Chondrocyte (in vitro differentiated cells): ENCODE measurements around the gene TTLL5. TPM values are rescaled to one million over a fixed set of nuclear protein-coding genes. Genes with fewer than 3 reads are reported as not detected.

Source experiments
- DNase-seq: peaks from one replicate; pipeline ENCODE4 v3.0.0; 2021; ENCODE audit warnings: mixed read lengths, low spot score
- H3K27ac Mint-ChIP-seq: one replicate; pipeline ENCODE4 v1.8.0; 2021; ENCODE audit warnings: mild to moderate bottlenecking, moderate library complexity, mixed read lengths; ENCODE audit not compliant: unreplicated experiment
- H3K27me3 Mint-ChIP-seq: 2 replicates; pipeline ENCODE4 v1.8.0; 2021; ENCODE audit warnings: low read depth, mixed read lengths
- H3K36me3 Mint-ChIP-seq: 2 replicates; pipeline ENCODE4 v1.8.0; 2021; ENCODE audit warnings: low read depth, mixed read lengths
- H3K4me1 Mint-ChIP-seq: 2 replicates; pipeline ENCODE4 v1.8.0; 2021; ENCODE audit warnings: low read depth, mild to moderate bottlenecking, mixed read lengths
- H3K4me3 Mint-ChIP-seq: one replicate; pipeline ENCODE4 v1.8.0; 2021; ENCODE audit warnings: mild to moderate bottlenecking, moderate library complexity, mixed read lengths; ENCODE audit not compliant: unreplicated experiment
- H3K9me3 Mint-ChIP-seq: 2 replicates; pipeline ENCODE4 v1.8.0; 2021; ENCODE audit warnings: low read depth, mixed read lengths
- CTCF ChIP-seq: fragments of 200-600 bp; sonication (generic); IDR thresholded peaks from 2 replicates; pipeline ENCODE4 v1.5.0; 2021; ENCODE audit warnings: antibody characterized with exemption, mild to moderate bottlenecking, moderate library complexity
- total RNA-seq: library from RNA; stranded (reverse); gene quantifications from 3 replicates; pipeline ENCODE4 v1.2.1, GENCODE V29; 2021

Gene TTLL5
- total RNA-seq, 1 donor from 2014 or later = 22.1 TPM

- Mint-ChIP-seq H3K9me3 (peaks cover 2% of the 10 kb centered on the region), H3K4me1 (peaks cover 26% of the 10 kb centered on the region), H3K4me3 (no peak overlapping the region), H3K27me3 (no peaks in the 10 kb centered on the region), H3K36me3 (peaks cover under 1% of the 10 kb centered on the region), H3K27ac (peak overlapping the region; percentile 42)
- DNase-seq = no peak
- no peak for TF ChIP-seq CTCF
Observed at GRCh38 chr14:75896341-75896740, 235.3 kb downstream of the TTLL5 start.

DNA sequence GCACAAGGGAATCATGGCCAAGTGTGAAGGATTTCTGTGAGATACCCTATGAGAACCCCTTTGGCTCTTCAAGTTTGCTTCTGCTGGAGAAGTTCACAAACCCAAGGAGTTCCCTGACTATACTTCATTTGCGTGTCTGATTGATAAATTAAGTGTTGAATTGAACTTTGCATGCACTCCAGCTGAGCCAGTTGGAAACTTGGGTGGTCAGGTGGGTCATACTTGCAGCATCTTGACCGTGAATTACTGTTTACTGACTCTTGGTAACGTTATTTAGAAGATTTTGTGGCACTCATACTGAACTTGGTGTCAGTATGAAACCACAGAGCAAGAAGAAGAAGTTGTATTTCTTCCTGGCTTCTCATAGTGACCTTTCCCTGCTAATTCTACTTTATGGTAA, 243.3 kb downstream of the TTLL5 start:
- H3K27me3 Mint-ChIP-seq = no peaks in the 10 kb centered on the region

GRCh38 chr14:75905147-75905904, 244.3 kb downstream of the TTLL5 start:
- peaks cover 5% of the 10 kb centered on the region for H3K36me3 Mint-ChIP-seq
- peaks cover 38% of the 10 kb centered on the region for H3K4me1 Mint-ChIP-seq
- H3K27ac Mint-ChIP-seq = peak overlapping the region; percentile 67
- no peak overlapping the region for H3K4me3 Mint-ChIP-seq
- no peaks in the 10 kb centered on the region for H3K9me3 Mint-ChIP-seq
- no peaks in the 10 kb centered on the region for H3K27me3 Mint-ChIP-seq
- TF ChIP-seq CTCF = no peak
- DNase-seq = no peak

More for the DNA sequence above, 243.3 kb downstream of the TTLL5 start:
- DNase-seq = no peak
- TF ChIP-seq CTCF = no peak
- H3K4me3 Mint-ChIP-seq = no peak overlapping the region
- no peak overlapping the region for H3K27ac Mint-ChIP-seq
- H3K4me1 Mint-ChIP-seq = peaks cover 38% of the 10 kb centered on the region
- peaks cover 5% of the 10 kb centered on the region for H3K36me3 Mint-ChIP-seq
- no peaks in the 10 kb centered on the region for H3K9me3 Mint-ChIP-seq

GRCh38 chr14:75906228-75906627, 245.2 kb downstream of the TTLL5 start:
- peaks cover 34% of the 10 kb centered on the region for H3K4me1 Mint-ChIP-seq
- H3K36me3 Mint-ChIP-seq = peaks cover 5% of the 10 kb centered on the region
- DNase-seq = no peak
- no peak overlapping the region for H3K27ac Mint-ChIP-seq
- no peak for TF ChIP-seq CTCF
- H3K4me3 Mint-ChIP-seq = no peak overlapping the region
- no peaks in the 10 kb centered on the region for H3K9me3 Mint-ChIP-seq
- no peaks in the 10 kb centered on the region for H3K27me3 Mint-ChIP-seq

- Mint-ChIP-seq H3K27ac (no peak overlapping the region), H3K9me3 (no peaks in the 10 kb centered on the region), H3K27me3 (no peaks in the 10 kb centered on the region), H3K4me1 (peaks cover 34% of the 10 kb centered on the region), H3K4me3 (no peak overlapping the region), H3K36me3 (peaks cover 5% of the 10 kb centered on the region)
- DNase-seq = no peak
- TF ChIP-seq CTCF = peak; percentile 98
Observed at GRCh38 chr14:75906680-75907280, 245.7 kb downstream of the TTLL5 start.
